H9 (cell line): ENCODE measurements around the gene TSGA10IP. TPM values are rescaled to one million over a fixed set of nuclear protein-coding genes. Genes with fewer than 3 reads are reported as not detected.

Source experiments
- DNase-seq: peaks from one replicate; pipeline ENCODE4 v3.0.0-alpha.2; 2017
- H2AFZ ChIP-seq: one replicate; pipeline ENCODE4 v1.6.1; 2013; ENCODE audit warnings: mild to moderate bottlenecking, low read length, control low read depth, moderate library complexity
- H2AK5ac ChIP-seq: 2 replicates; pipeline ENCODE4 v1.6.1; 2013; ENCODE audit warnings: low read length, control low read depth, mixed read lengths; ENCODE audit not compliant: insufficient read length
- H2BK120ac ChIP-seq: one replicate; pipeline ENCODE4 v1.6.1; 2013; ENCODE audit warnings: low read depth, mild to moderate bottlenecking, low read length, control low read depth, inconsistent platforms; ENCODE audit not compliant: poor library complexity, severe bottlenecking
- H2BK12ac ChIP-seq: 2 replicates; pipeline ENCODE4 v1.6.1; 2013; ENCODE audit warnings: low read length, control low read depth, mixed read lengths, low read depth; ENCODE audit not compliant: insufficient read length
- H2BK15ac ChIP-seq: 2 replicates; pipeline ENCODE4 v1.6.1; 2013; ENCODE audit warnings: low read depth, low read length, control low read depth
- H2BK20ac ChIP-seq: one replicate; pipeline ENCODE4 v1.6.1; 2013; ENCODE audit warnings: low read depth, mild to moderate bottlenecking, low read length, control low read depth, inconsistent platforms; ENCODE audit not compliant: poor library complexity, severe bottlenecking
- H2BK5ac ChIP-seq: 2 replicates; pipeline ENCODE4 v1.6.1; 2013; ENCODE audit warnings: low read length, control low read depth, mixed read lengths; ENCODE audit not compliant: insufficient read length
- H3K14ac ChIP-seq: 2 replicates; pipeline ENCODE4 v1.6.1; 2013; ENCODE audit warnings: low read length, control low read depth; ENCODE audit not compliant: insufficient read depth
- H3K18ac ChIP-seq: 2 replicates; pipeline ENCODE4 v1.6.1; 2013; ENCODE audit warnings: low read depth, mild to moderate bottlenecking, mixed read lengths, low read length, control low read depth; ENCODE audit not compliant: insufficient read length
- H3K23ac ChIP-seq: 2 replicates; pipeline ENCODE4 v1.6.1; 2013; ENCODE audit warnings: low read length, control low read depth, mixed read lengths, low read depth; ENCODE audit not compliant: insufficient read length
- H3K23me2 ChIP-seq: 2 replicates; pipeline ENCODE4 v1.6.1; 2013; ENCODE audit warnings: low read depth, mild to moderate bottlenecking, mixed read lengths, low read length, control low read depth; ENCODE audit not compliant: insufficient read length, poor library complexity, severe bottlenecking
- H3K27ac ChIP-seq: 2 replicates; pipeline ENCODE4 v1.5.1; 2013; ENCODE audit warnings: low read length, control low read depth, mixed read lengths, low read depth; ENCODE audit not compliant: insufficient read length
- H3K27me3 ChIP-seq: 2 replicates; pipeline ENCODE4 v1.6.1; 2013; ENCODE audit warnings: low read length, control low read depth, inconsistent platforms; ENCODE audit not compliant: insufficient read depth
- H3K4ac ChIP-seq: 2 replicates; pipeline ENCODE4 v1.6.1; 2013; ENCODE audit warnings: low read depth, mild to moderate bottlenecking, control low read depth, inconsistent platforms, low read length, moderate library complexity
- H3K4me1 ChIP-seq: 2 replicates; pipeline ENCODE4 v1.6.1; 2013; ENCODE audit warnings: low read length, control low read depth, inconsistent platforms; ENCODE audit not compliant: insufficient read depth
- H3K4me2 ChIP-seq: 2 replicates; pipeline ENCODE4 v1.6.1; 2013; ENCODE audit warnings: low read length, control low read depth, mixed read lengths; ENCODE audit not compliant: insufficient read length, insufficient read depth
- H3K56ac ChIP-seq: 2 replicates; pipeline ENCODE4 v1.6.1; 2013; ENCODE audit warnings: low read depth, mild to moderate bottlenecking, mixed read lengths, low read length, control low read depth; ENCODE audit not compliant: insufficient read length
- H3K79me1 ChIP-seq: 2 replicates; pipeline ENCODE4 v1.6.1; 2013; ENCODE audit warnings: low read depth, mild to moderate bottlenecking, moderate library complexity, low read length, control low read depth, inconsistent platforms; ENCODE audit not compliant: insufficient read depth, poor library complexity, severe bottlenecking
- H3K79me2 ChIP-seq: 2 replicates; pipeline ENCODE4 v1.6.1; 2013; ENCODE audit warnings: low read length, control low read depth, inconsistent platforms; ENCODE audit not compliant: insufficient read depth
- H3K9ac ChIP-seq: 2 replicates; pipeline ENCODE4 v1.6.1; 2013; ENCODE audit warnings: low read length, control low read depth, mixed read lengths; ENCODE audit not compliant: insufficient read length; ENCODE audit errors: extremely low read depth
- H3K9me3 ChIP-seq: one replicate; pipeline ENCODE4 v1.6.1; 2013; ENCODE audit warnings: low read depth, low read length, inconsistent platforms; ENCODE audit not compliant: control insufficient read depth
- H3T11ph ChIP-seq: one replicate; pipeline ENCODE4 v1.6.1; 2013; ENCODE audit warnings: mild to moderate bottlenecking, low read length, control low read depth, inconsistent platforms
- H4K20me1 ChIP-seq: one replicate; pipeline ENCODE4 v1.6.1; 2013; ENCODE audit not compliant: control insufficient read depth, insufficient read length, insufficient read depth
- H4K5ac ChIP-seq: 2 replicates; pipeline ENCODE4 v1.6.1; 2013; ENCODE audit warnings: low read depth, mild to moderate bottlenecking, mixed read lengths, low read length, control low read depth; ENCODE audit not compliant: insufficient read length
- H4K8ac ChIP-seq: replicated peaks from 2 replicates; pipeline ENCODE4 v1.6.1; 2013; ENCODE audit warnings: low read length, control low read depth, mixed read lengths, low read depth; ENCODE audit not compliant: insufficient read length
- H4K91ac ChIP-seq: 2 replicates; pipeline ENCODE4 v1.6.1; 2013; ENCODE audit warnings: low read depth, mild to moderate bottlenecking, moderate library complexity, mixed read lengths, low read length, control low read depth; ENCODE audit not compliant: insufficient read length
- H3K27ac Mint-ChIP-seq, 3 experiments: 2 replicates in 2 of 3; 3 replicates in 1 of 3; pipeline ENCODE4 v1.8.0; 2020 to 2021; ENCODE audit warnings: mixed read lengths in 3 of 3, mild to moderate bottlenecking in 1 of 3, moderate library complexity in 1 of 3
- H3K27me3 Mint-ChIP-seq: 2 replicates; pipeline ENCODE4 v1.8.0; 2021; ENCODE audit warnings: low read depth, mild to moderate bottlenecking, moderate library complexity, mixed read lengths
- H3K36me3 Mint-ChIP-seq, 3 experiments: 2 replicates in 2 of 3; 3 replicates in 1 of 3; pipeline ENCODE4 v1.8.0; 2020 to 2021; ENCODE audit warnings: low read depth in 3 of 3, mixed read lengths in 3 of 3; ENCODE audit not compliant: insufficient read depth in 1 of 3
- H3K4me1 Mint-ChIP-seq, 2 experiments: 2 replicates each; pipeline ENCODE4 v1.8.0; 2020; ENCODE audit warnings: mixed read lengths in 2 of 2
- H3K4me3 Mint-ChIP-seq, 2 experiments: 2 replicates in 1 of 2; 3 replicates in 1 of 2; pipeline ENCODE4 v1.8.0; 2020 to 2021; ENCODE audit warnings: mild to moderate bottlenecking in 2 of 2, mixed read lengths in 2 of 2, moderate library complexity in 1 of 2
- H3K9me3 Mint-ChIP-seq, 2 experiments: 2 replicates in 1 of 2; 3 replicates in 1 of 2; pipeline ENCODE4 v1.8.0; 2020; ENCODE audit warnings: mild to moderate bottlenecking in 2 of 2, mixed read lengths in 2 of 2, moderate library complexity in 1 of 2
- WGBS: extraction: QIAGEN DNeasy Blood & Tissue Kit; methylation state at CpG from one replicate; pipeline ENCODE4 v1.1.7; 2013; ENCODE audit warnings: missing lambda C conversion rate, low lambda C conversion rate, mixed read lengths; ENCODE audit not compliant: insufficient read length; ENCODE audit errors: extremely low coverage; 5-methylcytosine and 5-hydroxymethylcytosine counted together
- total RNA-seq: library from RNA; stranded (reverse); gene quantifications from 2 replicates; pipeline ENCODE4 v1.2.1, GENCODE V29; 2021
- TF ChIP-seq, protein P1 (sequence below): fragments of 200-600 bp; sonication (generic); conservative IDR thresholded peaks from 3 replicates; pipeline ENCODE4 v1.8.0; 2021; ENCODE audit warnings: antibody characterized with exemption, mild to moderate bottlenecking

The TSGA10IP gene
- total RNA-seq, 1 experiment from 2014 or later, result 2.2 TPM

DNA sequence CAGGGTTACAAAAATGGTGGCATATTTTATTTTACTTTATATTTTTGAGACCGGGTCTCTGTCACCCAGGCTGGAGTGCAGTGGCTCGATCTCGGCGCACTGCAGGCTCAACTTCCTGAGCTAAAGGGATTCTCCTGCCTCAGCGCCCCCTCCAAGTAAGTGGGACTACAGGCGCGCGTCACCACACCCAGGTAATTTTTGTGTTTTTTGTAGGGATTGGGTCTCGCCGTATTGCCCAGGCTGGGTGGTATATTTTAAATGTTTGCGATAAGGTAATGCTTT is 44.4 kb upstream of the TSGA10IP start:
- Histone ChIP-seq H3K18ac (no peak overlapping the region), H3K9ac (no peak overlapping the region), H3T11ph (no peak overlapping the region), H3K4me1 (no peaks in the 10 kb centered on the region), H3K4ac (no peak overlapping the region), H2AK5ac (no peak overlapping the region), H3K27me3 (peaks cover 17% of the 10 kb centered on the region; the same call in 1 of the 2 replicates), H2AFZ (no peak overlapping the region), H3K9me3 (no peaks in the 10 kb centered on the region), H3K79me2 (no peaks in the 10 kb centered on the region), H3K27ac (no peak overlapping the region), H4K20me1 (no peaks in the 10 kb centered on the region), H4K5ac (no peak overlapping the region), H4K8ac (no peak overlapping the region), H4K91ac (no peak overlapping the region), H3K56ac (no peak overlapping the region), H3K23me2 (peaks cover 9% of the 10 kb centered on the region), H3K14ac (no peak overlapping the region), H2BK120ac (no peak overlapping the region), H2BK12ac (no peak overlapping the region), H3K4me2 (peak overlapping the region; percentile 12), H3K23ac (no peak overlapping the region), H2BK15ac (no peak overlapping the region), H3K79me1 (no peaks in the 10 kb centered on the region), H2BK5ac (no peak overlapping the region), H2BK20ac (no peak overlapping the region)
- WGBS, result no CpG with 5 or more reads among the region's 11 CpGs
- TF ChIP-seq, protein P1, sequence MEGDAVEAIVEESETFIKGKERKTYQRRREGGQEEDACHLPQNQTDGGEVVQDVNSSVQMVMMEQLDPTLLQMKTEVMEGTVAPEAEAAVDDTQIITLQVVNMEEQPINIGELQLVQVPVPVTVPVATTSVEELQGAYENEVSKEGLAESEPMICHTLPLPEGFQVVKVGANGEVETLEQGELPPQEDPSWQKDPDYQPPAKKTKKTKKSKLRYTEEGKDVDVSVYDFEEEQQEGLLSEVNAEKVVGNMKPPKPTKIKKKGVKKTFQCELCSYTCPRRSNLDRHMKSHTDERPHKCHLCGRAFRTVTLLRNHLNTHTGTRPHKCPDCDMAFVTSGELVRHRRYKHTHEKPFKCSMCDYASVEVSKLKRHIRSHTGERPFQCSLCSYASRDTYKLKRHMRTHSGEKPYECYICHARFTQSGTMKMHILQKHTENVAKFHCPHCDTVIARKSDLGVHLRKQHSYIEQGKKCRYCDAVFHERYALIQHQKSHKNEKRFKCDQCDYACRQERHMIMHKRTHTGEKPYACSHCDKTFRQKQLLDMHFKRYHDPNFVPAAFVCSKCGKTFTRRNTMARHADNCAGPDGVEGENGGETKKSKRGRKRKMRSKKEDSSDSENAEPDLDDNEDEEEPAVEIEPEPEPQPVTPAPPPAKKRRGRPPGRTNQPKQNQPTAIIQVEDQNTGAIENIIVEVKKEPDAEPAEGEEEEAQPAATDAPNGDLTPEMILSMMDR, result no peak
- H3K27me3 Mint-ChIP-seq, result peaks cover 78% of the 10 kb centered on the region
- peaks cover 0 to 15% (median 0%) of the 10 kb centered on the region in 3 experiments; a peak in 2 of 7 replicates for H3K36me3 Mint-ChIP-seq
- no peak for DNase-seq
- no peak overlapping the region for H3K27ac Mint-ChIP-seq
- H3K4me3 Mint-ChIP-seq, result peak overlapping the region; percentile 58 to 63
- H3K4me1 Mint-ChIP-seq, result peaks cover 14 to 17% of the 10 kb centered on the region in 2 experiments
- no peaks in the 10 kb centered on the region; a peak in 1 of 5 replicates for H3K9me3 Mint-ChIP-seq
